ENCODE measurements around the gene ADAMTS18.
"Not testable (repeated sequence)": the region's sequence is repeated elsewhere in the genome, so short reads cannot be mapped to it uniquely, and the experiment has no call there.

Gene ADAMTS18

DNA sequence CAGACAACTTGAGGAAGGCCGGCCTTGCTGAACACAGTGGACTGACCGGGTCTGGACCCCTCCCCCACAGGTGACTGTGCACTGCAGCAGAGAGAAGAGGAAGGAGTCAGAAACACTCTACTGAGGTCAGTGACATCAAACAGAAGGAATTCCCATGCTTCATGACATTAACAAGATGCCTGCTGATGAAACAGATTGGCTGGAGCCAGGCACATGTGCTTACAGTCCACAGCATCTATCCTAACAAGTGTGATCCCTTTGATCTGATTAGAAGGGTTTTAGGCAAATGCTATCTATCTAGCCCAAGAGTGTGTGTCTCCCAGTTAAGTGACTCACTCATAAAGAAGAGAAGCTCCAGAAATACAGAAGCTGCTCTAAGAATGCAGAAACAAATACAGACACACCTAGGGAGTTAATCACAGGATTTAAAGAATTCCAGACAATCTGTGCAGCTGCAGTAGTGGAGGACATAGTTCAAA lies 145.5 kb downstream of the ADAMTS18 start:
- no peaks in the 10 kb centered on the region for H3K27me3 Mint-ChIP-seq

DNA sequence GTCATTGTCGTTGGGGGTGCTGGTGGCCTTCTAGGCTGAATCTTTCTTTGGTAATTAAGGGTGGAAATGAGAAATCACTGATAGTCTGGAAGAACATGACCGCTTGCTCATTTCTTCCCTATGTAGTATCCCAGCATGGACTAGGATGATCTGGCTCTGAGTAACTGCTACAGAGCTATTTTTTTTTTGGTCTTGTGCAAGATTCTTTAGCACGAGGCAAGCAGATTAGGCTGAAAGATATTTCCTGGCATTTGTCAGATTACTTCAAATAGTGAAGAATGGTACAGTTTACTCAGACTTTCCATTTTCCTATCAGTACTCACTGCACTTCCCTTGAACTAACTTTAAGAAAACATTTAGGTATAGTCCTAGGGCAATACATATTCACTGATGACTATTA lies 146.6 kb downstream of the ADAMTS18 start:
- intact Hi-C loops (cut with micrococcal nuclease): no loop called here
- Mint-ChIP-seq H3K27me3 (no peaks in the 10 kb centered on the region), H3K4me1 (ENCODE audit: low read depth) (no peaks in the 10 kb centered on the region), H3K36me3 (ENCODE audit: low read depth) (no peaks in the 10 kb centered on the region), H3K9me3 (no peaks in the 10 kb centered on the region), H3K4me3 (no peak overlapping the region), H3K27ac (no peak overlapping the region)

More for the DNA sequence above, 145.5 kb downstream of the ADAMTS18 start:
- intact Hi-C loops (cut with micrococcal nuclease): no loop called here
- H3K27ac Mint-ChIP-seq: no peak overlapping the region
- H3K4me3 Mint-ChIP-seq: no peak overlapping the region
- H3K4me1 Mint-ChIP-seq (ENCODE audit: low read depth): no peaks in the 10 kb centered on the region
- H3K9me3 Mint-ChIP-seq: no peaks in the 10 kb centered on the region
- H3K36me3 Mint-ChIP-seq (ENCODE audit: low read depth): no peaks in the 10 kb centered on the region

- intact Hi-C loops (cut with micrococcal nuclease): no loop called here
- H3K27me3 Mint-ChIP-seq: no peaks in the 10 kb centered on the region
- H3K4me3 Mint-ChIP-seq: no peak overlapping the region
- H3K9me3 Mint-ChIP-seq: no peaks in the 10 kb centered on the region
- H3K4me1 Mint-ChIP-seq (ENCODE audit: low read depth): no peaks in the 10 kb centered on the region
- no peaks in the 10 kb centered on the region for H3K36me3 Mint-ChIP-seq (ENCODE audit: low read depth)
- no peak overlapping the region for H3K27ac Mint-ChIP-seq
Observed at GRCh38 chr16:77285676-77286075, 149.2 kb downstream of the ADAMTS18 start.

DNA sequence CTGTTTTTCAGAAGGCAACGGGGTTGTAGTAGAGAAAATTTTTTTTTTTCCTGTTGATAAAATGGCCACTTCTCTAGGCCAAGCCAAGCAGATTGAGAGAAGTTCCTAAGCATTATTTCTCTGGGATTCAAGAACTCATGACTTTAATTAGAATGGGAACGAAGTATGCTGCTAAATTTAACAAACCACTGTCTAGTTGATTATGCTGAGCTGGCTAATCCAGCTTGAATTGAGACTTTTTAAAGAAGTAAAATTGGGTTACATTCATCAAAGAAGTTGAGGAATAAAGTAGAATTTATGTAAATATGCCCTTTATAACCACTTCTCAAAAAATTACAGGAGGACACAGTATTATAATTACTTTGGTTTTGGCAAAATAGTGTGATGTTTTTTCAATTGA lies 152.5 kb downstream of the ADAMTS18 start:
- intact Hi-C loops (cut with micrococcal nuclease): no loop called here
- Mint-ChIP-seq H3K9me3 (no peaks in the 10 kb centered on the region), H3K27ac (no peak overlapping the region), H3K4me3 (no peak overlapping the region), H3K4me1 (ENCODE audit: low read depth) (no peaks in the 10 kb centered on the region), H3K36me3 (ENCODE audit: low read depth) (no peaks in the 10 kb centered on the region), H3K27me3 (no peaks in the 10 kb centered on the region)

- intact Hi-C loops (cut with micrococcal nuclease); H3K4me3 Mint-ChIP-seq; H3K9me3 Mint-ChIP-seq; H3K36me3 Mint-ChIP-seq (ENCODE audit: low read depth); H3K27me3 Mint-ChIP-seq; H3K4me1 Mint-ChIP-seq (ENCODE audit: low read depth); H3K27ac Mint-ChIP-seq: not testable (repeated sequence)
Observed at GRCh38 chr16:77279316-77279715, 155.5 kb downstream of the ADAMTS18 start.

GRCh38 chr16:77277571-77277970 lies 157.3 kb downstream of the ADAMTS18 start:
- intact Hi-C loops (cut with micrococcal nuclease): no loop called here
- H3K36me3 Mint-ChIP-seq (ENCODE audit: low read depth): no peaks in the 10 kb centered on the region

DNA sequence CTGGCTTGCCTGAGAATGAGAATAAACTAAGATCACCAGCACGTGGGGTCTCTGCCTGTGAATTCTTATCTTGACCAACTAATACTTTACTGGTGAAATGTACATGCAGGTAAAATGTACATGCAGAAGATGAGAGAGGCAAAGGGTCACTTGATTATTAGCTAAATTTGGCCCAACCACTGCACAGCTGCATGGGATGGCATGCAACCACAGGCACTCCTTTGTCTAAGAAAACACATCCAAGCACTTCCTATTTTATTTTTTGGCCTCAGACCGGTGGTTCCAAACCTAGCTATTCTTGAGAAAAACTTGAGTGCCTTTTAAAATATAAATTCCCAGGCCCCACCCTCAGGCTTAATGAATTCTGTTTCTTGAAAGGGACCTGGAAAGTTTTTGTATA lies 157.7 kb downstream of the ADAMTS18 start:
- intact Hi-C loops (cut with micrococcal nuclease): no loop called here
- no peaks in the 10 kb centered on the region for H3K36me3 Mint-ChIP-seq (ENCODE audit: low read depth)
- H3K27ac Mint-ChIP-seq: no peak overlapping the region
- H3K4me1 Mint-ChIP-seq (ENCODE audit: low read depth): no peaks in the 10 kb centered on the region
- H3K4me3 Mint-ChIP-seq: no peak overlapping the region
- H3K9me3 Mint-ChIP-seq: no peaks in the 10 kb centered on the region
- H3K27me3 Mint-ChIP-seq: no peaks in the 10 kb centered on the region

More at GRCh38 chr16:77277571-77277970, 157.3 kb downstream of the ADAMTS18 start:
- Mint-ChIP-seq H3K27ac (no peak overlapping the region), H3K9me3 (no peaks in the 10 kb centered on the region), H3K4me3 (no peak overlapping the region), H3K27me3 (no peaks in the 10 kb centered on the region), H3K4me1 (ENCODE audit: low read depth) (no peaks in the 10 kb centered on the region)

- Mint-ChIP-seq H3K4me3 (no peak overlapping the region), H3K9me3 (no peaks in the 10 kb centered on the region), H3K4me1 (ENCODE audit: low read depth) (no peaks in the 10 kb centered on the region), H3K27me3 (no peaks in the 10 kb centered on the region), H3K36me3 (ENCODE audit: low read depth) (no peaks in the 10 kb centered on the region), H3K27ac (no peak overlapping the region)
- intact Hi-C loops (cut with micrococcal nuclease): no loop called here
Observed at GRCh38 chr16:77276661-77277060, 158.2 kb downstream of the ADAMTS18 start.

- H3K36me3 Mint-ChIP-seq (ENCODE audit: low read depth); intact Hi-C loops (cut with micrococcal nuclease); H3K27me3 Mint-ChIP-seq; H3K9me3 Mint-ChIP-seq; H3K4me1 Mint-ChIP-seq (ENCODE audit: low read depth); H3K27ac Mint-ChIP-seq; H3K4me3 Mint-ChIP-seq: not testable (repeated sequence)
Observed at GRCh38 chr16:77275303-77275702, 159.5 kb downstream of the ADAMTS18 start.

DNA sequence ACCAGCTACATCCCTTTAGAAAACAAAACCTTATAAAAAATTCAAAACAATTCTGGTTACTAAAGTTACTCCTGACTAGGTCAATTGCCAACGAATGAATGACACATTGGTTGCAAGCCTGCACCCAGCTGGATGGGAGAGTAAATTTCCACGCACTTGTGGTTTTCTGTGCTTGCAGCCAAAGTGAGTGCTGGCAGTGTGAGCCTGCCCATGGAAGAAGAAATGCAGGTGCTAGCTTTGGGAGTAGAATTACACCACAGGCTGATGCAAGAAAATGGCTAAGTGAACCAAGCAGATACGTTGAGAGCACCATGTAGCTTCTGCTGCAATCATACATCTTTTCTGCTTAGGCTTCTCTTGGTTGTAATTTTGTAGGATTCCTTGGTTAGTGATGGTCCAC lies 161.0 kb downstream of the ADAMTS18 start:
- Mint-ChIP-seq H3K27me3 (no peaks in the 10 kb centered on the region), H3K36me3 (ENCODE audit: low read depth) (no peaks in the 10 kb centered on the region), H3K9me3 (no peaks in the 10 kb centered on the region), H3K4me3 (no peak overlapping the region), H3K27ac (no peak overlapping the region), H3K4me1 (ENCODE audit: low read depth) (no peaks in the 10 kb centered on the region)
- intact Hi-C loops (cut with micrococcal nuclease): no loop called here

GRCh38 chr16:77271532-77272426 lies 163.1 kb downstream of the ADAMTS18 start:
- Mint-ChIP-seq H3K9me3 (no peaks in the 10 kb centered on the region), H3K27me3 (no peaks in the 10 kb centered on the region), H3K27ac (no peak overlapping the region), H3K4me3 (no peak overlapping the region), H3K4me1 (ENCODE audit: low read depth) (no peaks in the 10 kb centered on the region), H3K36me3 (ENCODE audit: low read depth) (no peaks in the 10 kb centered on the region)
- intact Hi-C loops (cut with micrococcal nuclease): no loop called here

DNA sequence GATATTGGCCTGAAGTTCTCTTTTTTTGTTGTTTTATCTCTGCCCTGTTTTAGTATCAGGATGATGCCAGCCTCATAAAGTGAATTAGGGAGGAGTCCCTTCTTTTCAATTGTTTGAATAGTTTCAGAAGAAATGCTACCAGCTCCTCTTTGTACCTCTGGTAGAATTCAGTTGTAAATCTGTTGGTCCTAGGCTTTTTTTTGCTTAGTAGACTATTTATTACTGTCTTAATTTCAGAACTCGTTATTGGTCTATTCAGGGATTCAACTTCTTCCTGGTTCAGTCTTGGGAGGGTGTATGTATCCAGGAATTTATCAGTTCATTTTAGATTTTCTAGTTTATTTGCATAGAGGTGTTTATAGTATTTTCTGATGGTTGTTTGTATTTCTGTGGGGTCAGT lies 168.6 kb downstream of the ADAMTS18 start:
- intact Hi-C loops (cut with micrococcal nuclease); H3K9me3 Mint-ChIP-seq; H3K4me1 Mint-ChIP-seq (ENCODE audit: low read depth); H3K27ac Mint-ChIP-seq; H3K4me3 Mint-ChIP-seq; H3K36me3 Mint-ChIP-seq (ENCODE audit: low read depth); H3K27me3 Mint-ChIP-seq: not testable (repeated sequence)

- Mint-ChIP-seq H3K27me3 (no peaks in the 10 kb centered on the region), H3K4me3 (no peak overlapping the region)
- intact Hi-C loops (cut with micrococcal nuclease): no loop called here
Observed at GRCh38 chr16:77262971-77263370, 171.9 kb downstream of the ADAMTS18 start.

GRCh38 chr16:77250400-77250799 lies 184.4 kb downstream of the ADAMTS18 start:
- Mint-ChIP-seq H3K27me3 (no peaks in the 10 kb centered on the region), H3K4me1 (ENCODE audit: low read depth) (no peaks in the 10 kb centered on the region), H3K36me3 (ENCODE audit: low read depth) (no peaks in the 10 kb centered on the region), H3K27ac (no peak overlapping the region), H3K9me3 (no peaks in the 10 kb centered on the region), H3K4me3 (no peak overlapping the region)
- intact Hi-C loops (cut with micrococcal nuclease): no loop called here

More at GRCh38 chr16:77262971-77263370, 171.9 kb downstream of the ADAMTS18 start:
- H3K36me3 Mint-ChIP-seq (ENCODE audit: low read depth): no peaks in the 10 kb centered on the region
- H3K27ac Mint-ChIP-seq: no peak overlapping the region
- H3K4me1 Mint-ChIP-seq (ENCODE audit: low read depth): no peaks in the 10 kb centered on the region
- peaks cover 7% of the 10 kb centered on the region for H3K9me3 Mint-ChIP-seq

- H3K27me3 Mint-ChIP-seq: no peaks in the 10 kb centered on the region
- no peaks in the 10 kb centered on the region for H3K9me3 Mint-ChIP-seq
- no peaks in the 10 kb centered on the region for H3K4me1 Mint-ChIP-seq (ENCODE audit: low read depth)
- no peak overlapping the region for H3K4me3 Mint-ChIP-seq
- intact Hi-C loops (cut with micrococcal nuclease): no loop called here
- H3K27ac Mint-ChIP-seq: no peak overlapping the region
- H3K36me3 Mint-ChIP-seq (ENCODE audit: low read depth): no peaks in the 10 kb centered on the region
Observed at GRCh38 chr16:77246150-77246549, 188.7 kb downstream of the ADAMTS18 start.

All from dendritic cell treated with granulocyte-macrophage colony-stimulating factor and Interleukin-4, amounts not matched to agents 40 ng/mL and 50 ng/mL, for 4 days (primary cell).